B cell (primary cell): Measurements from ENCODE around the gene METTL9. TPM values are rescaled to one million over a fixed set of nuclear protein-coding genes. Genes with fewer than 3 reads are reported as not detected.

Experiments
- ATAC-seq: fragments of 200-7000 bp; cut with Tn5 transposase; one replicate; pipeline ENCODE4 v1.10.0; 2021; ENCODE audit warnings: low read depth, mild to moderate bottlenecking, moderate number of reproducible peaks, moderate library complexity
- CTCF ChIA-PET: fragments of 350-600 bp; sonication (Branson Sonifier 250); formaldehyde crosslinking; loops from one replicate; lab custom pipeline; 2021; ENCODE audit warnings: antibody characterized with exemption, inconsistent platforms; lab: Charles Lee
- POLR2A ChIA-PET: fragments of 350-600 bp; sonication (Branson Sonifier 250); formaldehyde crosslinking; loops from one replicate; lab custom pipeline; 2021; ENCODE audit warnings: antibody characterized with exemption; lab: Charles Lee
- DNase-seq: peaks from one replicate; pipeline ENCODE4 v3.0.0; 2013
- H2AFZ ChIP-seq: 2 replicates; pipeline ENCODE4 v1.6.1; 2012; ENCODE audit warnings: mild to moderate bottlenecking, low read depth, low read length; ENCODE audit not compliant: insufficient read depth, poor library complexity, severe bottlenecking
- H3K27ac ChIP-seq, 2 donors: 1 replicate in 1 of 2; 2 replicates in 1 of 2; pipeline ENCODE4 v1.5.1; 2012 to 2013; ENCODE audit warnings: low read length in 2 of 2, mild to moderate bottlenecking in 2 of 2, moderate library complexity in 1 of 2
- H3K27me3 ChIP-seq, 4 experiments: fragments of 200-600 bp in 1 of 4; sonication (generic) in 1 of 4; replicated peaks in 1 of 4; 1 replicate in 2 of 4; 2 replicates in 2 of 4; pipeline versions ENCODE4 v1.6.1 to v1.7.0; 2013 to 2016; ENCODE audit warnings: low read length in 3 of 4, mild to moderate bottlenecking in 2 of 4, mixed read lengths in 1 of 4, moderate library complexity in 1 of 4; ENCODE audit not compliant: insufficient read depth in 4 of 4, control insufficient read depth in 3 of 4; ENCODE audit errors: control extremely low read depth in 1 of 4
- H3K36me3 ChIP-seq, 2 experiments: replicated peaks in 1 of 2; 1 replicate in 1 of 2; 2 replicates in 1 of 2; pipeline versions ENCODE4 v1.6.1 to v1.7.1; 2013; ENCODE audit warnings: low read length in 1 of 2; ENCODE audit not compliant: insufficient read depth in 2 of 2, control insufficient read depth in 1 of 2; ENCODE audit errors: control extremely low read depth in 1 of 2, extremely low read depth in 1 of 2
- H3K4me1 ChIP-seq, 2 donors: fragments of 200-600 bp in 1 of 2; sonication (generic) in 1 of 2; 1 replicate in 1 of 2; 2 replicates in 1 of 2; pipeline versions ENCODE4 v1.5.1 to v1.6.1; 2013 to 2017; ENCODE audit warnings: low read length in 2 of 2; ENCODE audit not compliant: control insufficient read depth in 2 of 2, insufficient read depth in 2 of 2
- H3K4me2 ChIP-seq: replicated peaks from 2 replicates; pipeline ENCODE3; 2012; ENCODE audit warnings: mild to moderate bottlenecking, low read depth, low read length; ENCODE audit not compliant: poor library complexity, severe bottlenecking
- H3K4me3 ChIP-seq, 5 experiments: fragments of 200-600 bp in 1 of 5; sonication (generic) in 1 of 5; 1 replicate in 3 of 5; 2 replicates in 2 of 5; pipeline versions ENCODE4 v1.5.1 to v1.7.0; 2011 to 2016; ENCODE audit warnings: low read length in 4 of 5, mild to moderate bottlenecking in 4 of 5, low read depth in 2 of 5, control low read depth in 1 of 5, moderate library complexity in 1 of 5; ENCODE audit not compliant: insufficient read depth in 1 of 5; ENCODE audit errors: control extremely low read depth in 1 of 5, extremely low read depth in 1 of 5
- H3K79me2 ChIP-seq: fragments of 200-600 bp; sonication (generic); one replicate; pipeline ENCODE4 v1.6.0; 2016; ENCODE audit warnings: low read length; ENCODE audit not compliant: control insufficient read depth, insufficient read depth
- H3K9ac ChIP-seq: fragments of 200-600 bp; sonication (generic); 2 replicates; pipeline ENCODE4 v1.6.1; 2017; ENCODE audit warnings: mild to moderate bottlenecking, low read length, moderate library complexity
- H3K9me3 ChIP-seq, 3 donors: one replicate each; pipeline versions ENCODE4 v1.6.1 to v1.7.1; 2013; ENCODE audit warnings: low read length in 2 of 3; ENCODE audit not compliant: control insufficient read depth in 2 of 3, insufficient read depth in 1 of 3; ENCODE audit errors: control extremely low read depth in 1 of 3
- H4K20me1 ChIP-seq: 2 replicates; pipeline ENCODE4 v1.6.0; 2012; ENCODE audit warnings: mild to moderate bottlenecking, low read length; ENCODE audit not compliant: insufficient read depth, control insufficient read depth, poor library complexity, severe bottlenecking
- H3K27ac Mint-ChIP-seq: one replicate; pipeline ENCODE4 v1.8.0; 2021; ENCODE audit warnings: mixed read lengths
- H3K27me3 Mint-ChIP-seq: one replicate; pipeline ENCODE4 v1.8.0; 2021; ENCODE audit warnings: mixed read lengths
- H3K4me1 Mint-ChIP-seq: one replicate; pipeline ENCODE4 v1.8.0; 2021; ENCODE audit warnings: mixed read lengths
- H3K4me3 Mint-ChIP-seq: one replicate; pipeline ENCODE4 v1.8.0; 2021; ENCODE audit warnings: mixed read lengths
- H3K9me3 Mint-ChIP-seq: one replicate; pipeline ENCODE4 v1.8.0; 2022; ENCODE audit warnings: mixed read lengths; ENCODE audit not compliant: insufficient read depth
- CTCF ChIP-seq: fragments of 200-600 bp; IDR thresholded peaks from one replicate; pipeline ENCODE4 v1.8.0; 2022; ENCODE audit warnings: antibody characterized with exemption, mild to moderate bottlenecking
- EZH2 ChIP-seq: IDR thresholded peaks from 2 replicates; pipeline ENCODE4 v1.6.1; 2012; ENCODE audit warnings: borderline replicate concordance, low read depth, mild to moderate bottlenecking, moderate library complexity, low read length; ENCODE audit not compliant: insufficient read depth, poor library complexity, severe bottlenecking
- WGBS: methylation state at CpG from one replicate; pipeline ENCODE4 v1.1.5; 2013; ENCODE audit warnings: missing lambda C conversion rate; ENCODE audit not compliant: insufficient coverage; 5-methylcytosine and 5-hydroxymethylcytosine counted together
- intact Hi-C: fragments of 100-400 bp; cut with micrococcal nuclease; formaldehyde crosslinking; loops from one replicate; pipeline ENCODE4 v1.10.0; 2022
- polyA plus RNA-seq: library from polyadenylated mRNA; depleted of rRNA; stranded (reverse); fragments of >200 nt; gene quantifications from 2 replicates; pipeline ENCODE4 v1.2.3, GENCODE V29; 2012
- total RNA-seq, 2 donors: library from RNA; stranded (reverse); fragments of 120-200 nt in 1 of 2; gene quantifications; 1 replicate in 1 of 2; 2 replicates in 1 of 2; pipeline versions ENCODE4 v1.2.3 to v1.2.4, GENCODE V29; 2013 to 2022

Gene METTL9
- total and polyA plus RNA-seq, 2 donors (not counting 1 experiment from before 2014, with no cell fraction given) = 34.0 to 57.7 TPM

- intact Hi-C loops = no loop called here
- H3K4me1 ChIP-seq = peaks cover 13 to 17% of the 10 kb centered on the region in 2 donors
- H3K9me3 Mint-ChIP-seq = no peaks in the 10 kb centered on the region
- TF ChIP-seq CTCF (no peak), EZH2 (no peak)
- H3K27me3 Mint-ChIP-seq = no peaks in the 10 kb centered on the region
- no peaks in the 10 kb centered on the region for H3K27me3 ChIP-seq
- H3K9ac ChIP-seq = peak overlapping the region; percentile 79
- WGBS = under 1% methylated on average over 49 of the region's 52 CpGs
- peak; percentile 4 for ATAC-seq
- H4K20me1 ChIP-seq = peaks cover 17% of the 10 kb centered on the region
- H3K36me3 ChIP-seq = no peaks in the 10 kb centered on the region
- peak overlapping the region; percentile 88 for H3K4me3 Mint-ChIP-seq
- H3K9me3 ChIP-seq = no peaks in the 10 kb centered on the region
- peak overlapping the region; percentile 82 to 83 for H3K27ac ChIP-seq
- DNase-seq = peak; percentile 68
- POLR2A ChIA-PET = no interaction called here
- H3K4me3 ChIP-seq = peak overlapping the region; percentile 70 to 95 (median 82)
- H3K4me1 Mint-ChIP-seq = peaks cover 40% of the 10 kb centered on the region
- CTCF ChIA-PET = interaction anchor here (1.1 to 1.8 kb wide), 5 partner anchors 10 to 57 kb away, joined by 3 to 9 read pairs (median 4); no protein-coding TSS in a partner anchor
- peak overlapping the region; percentile 94 for H3K4me2 ChIP-seq
- H3K79me2 ChIP-seq = peaks cover 47% of the 10 kb centered on the region
- H3K27ac Mint-ChIP-seq = peak overlapping the region; percentile 94
- H2AFZ ChIP-seq = peak overlapping the region; percentile 96
Observed at GRCh38 chr16:21600031-21600773, 825 bp downstream of the METTL9 start.

GRCh38 chr16:21602785-21603184 is 3.4 kb downstream of the METTL9 start:
- H2AFZ ChIP-seq = no peak overlapping the region
- H3K4me3 Mint-ChIP-seq = no peak overlapping the region
- peaks cover 35% of the 10 kb centered on the region for H4K20me1 ChIP-seq
- peaks cover 48% of the 10 kb centered on the region for H3K4me1 Mint-ChIP-seq
- no peaks in the 10 kb centered on the region for H3K27me3 ChIP-seq
- no peak for TF ChIP-seq CTCF
- no peak for TF ChIP-seq EZH2
- POLR2A ChIA-PET = no interaction called here
- H3K27me3 Mint-ChIP-seq = no peaks in the 10 kb centered on the region
- intact Hi-C loops = no loop called here
- peaks cover 73% of the 10 kb centered on the region for H3K79me2 ChIP-seq
- H3K27ac Mint-ChIP-seq = no peak overlapping the region
- DNase-seq (no peak), ATAC-seq (no peak)
- H3K36me3 ChIP-seq = no peaks in the 10 kb centered on the region
- no peak overlapping the region for H3K4me3 ChIP-seq
- no peak overlapping the region for H3K4me2 ChIP-seq
- H3K9me3 Mint-ChIP-seq = no peaks in the 10 kb centered on the region
- WGBS = 100% methylated on average over 3 of the region's 3 CpGs
- no peak overlapping the region for H3K27ac ChIP-seq
- H3K9me3 ChIP-seq = no peaks in the 10 kb centered on the region
- H3K4me1 ChIP-seq = peaks cover 13 to 17% of the 10 kb centered on the region in 2 donors
- CTCF ChIA-PET = interaction anchor here (0.7 to 3.3 kb wide), 4 partner anchors 11 to 1793 kb away, joined by 3 to 15 read pairs (median 4); no protein-coding TSS in a partner anchor
- no peak overlapping the region for H3K9ac ChIP-seq
